ENCODE data around the gene RBMY1F.
"Not testable (repeated sequence)": the region's sequence is repeated elsewhere in the genome, so short reads cannot be mapped to it uniquely, and the experiment has no call there.

DNA sequence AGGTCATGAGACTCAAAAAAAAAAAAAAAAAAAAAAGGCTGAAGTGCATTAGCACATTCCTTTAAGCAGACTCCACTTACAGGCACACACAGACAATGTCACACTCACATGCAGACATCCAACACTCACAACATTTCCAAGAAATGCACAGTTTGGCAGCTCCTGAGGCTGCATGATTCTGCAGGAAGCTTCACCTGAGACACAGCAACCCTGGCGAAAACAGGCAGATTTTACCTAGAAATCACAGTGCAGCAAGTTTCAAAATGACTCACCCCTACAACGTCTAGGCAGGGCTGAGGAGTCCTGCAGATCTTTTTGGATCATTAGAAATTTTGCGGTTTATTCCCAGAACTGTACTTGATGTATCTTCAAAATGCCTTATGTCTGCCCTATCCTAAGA is 48.0 kb downstream of the RBMY1F start:
- TF ChIP-seq, protein P1, sequence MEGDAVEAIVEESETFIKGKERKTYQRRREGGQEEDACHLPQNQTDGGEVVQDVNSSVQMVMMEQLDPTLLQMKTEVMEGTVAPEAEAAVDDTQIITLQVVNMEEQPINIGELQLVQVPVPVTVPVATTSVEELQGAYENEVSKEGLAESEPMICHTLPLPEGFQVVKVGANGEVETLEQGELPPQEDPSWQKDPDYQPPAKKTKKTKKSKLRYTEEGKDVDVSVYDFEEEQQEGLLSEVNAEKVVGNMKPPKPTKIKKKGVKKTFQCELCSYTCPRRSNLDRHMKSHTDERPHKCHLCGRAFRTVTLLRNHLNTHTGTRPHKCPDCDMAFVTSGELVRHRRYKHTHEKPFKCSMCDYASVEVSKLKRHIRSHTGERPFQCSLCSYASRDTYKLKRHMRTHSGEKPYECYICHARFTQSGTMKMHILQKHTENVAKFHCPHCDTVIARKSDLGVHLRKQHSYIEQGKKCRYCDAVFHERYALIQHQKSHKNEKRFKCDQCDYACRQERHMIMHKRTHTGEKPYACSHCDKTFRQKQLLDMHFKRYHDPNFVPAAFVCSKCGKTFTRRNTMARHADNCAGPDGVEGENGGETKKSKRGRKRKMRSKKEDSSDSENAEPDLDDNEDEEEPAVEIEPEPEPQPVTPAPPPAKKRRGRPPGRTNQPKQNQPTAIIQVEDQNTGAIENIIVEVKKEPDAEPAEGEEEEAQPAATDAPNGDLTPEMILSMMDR (IDR thresholded peaks at IDR 0.05) = not testable (repeated sequence)
- not testable (repeated sequence) for TF ChIP-seq POLR2A (IDR thresholded peaks at IDR 0.05)

All from breast epithelium (tissue), 3 donors.